Uterus (tissue), 4 donors: ENCODE measurements around the gene DDIT4. TPM values are rescaled to one million over a fixed set of nuclear protein-coding genes. Genes with fewer than 3 reads are reported as not detected.

Experiments used
- DNase-seq, 2 donors: peaks; one replicate each; pipeline ENCODE4 v3.0.0-alpha.2; 2019 to 2020
- H3K27ac ChIP-seq, 2 donors: fragments of 200-600 bp; sonication (generic); 1 replicate in 1 of 2; 2 replicates in 1 of 2; pipeline ENCODE4 v1.5.1; 2016 to 2018
- H3K27me3 ChIP-seq, 2 donors: fragments of 200-600 bp; sonication (generic); one replicate each; pipeline ENCODE4 v1.5.1; 2018 to 2019; ENCODE audit warnings: control low read depth in 1 of 2
- H3K36me3 ChIP-seq, 2 donors: fragments of 200-600 bp; sonication (generic); one replicate each; pipeline ENCODE4 v1.5.1; 2019; ENCODE audit warnings: control low read depth in 1 of 2
- H3K4me1 ChIP-seq, 2 donors: fragments of 200-600 bp; sonication (generic); one replicate each; pipeline ENCODE4 v1.5.1; 2018 to 2019; ENCODE audit warnings: control low read depth in 1 of 2
- H3K4me3 ChIP-seq, 2 donors: fragments of 200-600 bp; sonication (generic); 1 replicate in 1 of 2; 2 replicates in 1 of 2; pipeline ENCODE4 v1.5.1; 2018 to 2019; ENCODE audit warnings: mild to moderate bottlenecking in 1 of 2
- H3K9me3 ChIP-seq, 2 donors: fragments of 200-600 bp; sonication (generic); one replicate each; pipeline ENCODE4 v1.5.1; 2019; ENCODE audit warnings: control low read depth in 1 of 2
- POLR2A ChIP-seq, 2 donors: fragments of 450-650 bp; IDR thresholded peaks; one replicate each; pipeline ENCODE4 v1.6.1; 2016; ENCODE audit warnings: antibody characterized with exemption in 2 of 2, mild to moderate bottlenecking in 1 of 2, moderate library complexity in 1 of 2
- intact Hi-C: fragments of 100-400 bp; cut with DNase I; formaldehyde crosslinking; loops from one replicate; pipeline ENCODE4 v1.15.1; 2023; ENCODE audit warnings: low total_unique reads
- total RNA-seq, 4 donors: library from RNA; depleted of rRNA in 3 of 4; stranded (reverse); fragments of >200 nt in 3 of 4; gene quantifications; one replicate each; pipeline versions ENCODE4 v1.1.0 to v1.2.4, GENCODE V29; 2014 to 2023
- TF ChIP-seq, protein P1 (sequence below), 4 experiments: fragments of 200-600 bp in 2 of 4; fragments of 450-650 bp in 2 of 4; sonication (generic) in 2 of 4; IDR thresholded peaks; one replicate each; pipeline ENCODE4 v1.5.1; 2016 to 2019; ENCODE audit warnings: antibody characterized with exemption in 4 of 4, mild to moderate bottlenecking in 2 of 4, moderate library complexity in 1 of 4
- donor health status: DM: yes; HTN: yes; CAD: no.

The DDIT4 gene
- total RNA-seq, 4 donors from 2014 or later, result 118 to 210 (median 145) TPM

DNA sequence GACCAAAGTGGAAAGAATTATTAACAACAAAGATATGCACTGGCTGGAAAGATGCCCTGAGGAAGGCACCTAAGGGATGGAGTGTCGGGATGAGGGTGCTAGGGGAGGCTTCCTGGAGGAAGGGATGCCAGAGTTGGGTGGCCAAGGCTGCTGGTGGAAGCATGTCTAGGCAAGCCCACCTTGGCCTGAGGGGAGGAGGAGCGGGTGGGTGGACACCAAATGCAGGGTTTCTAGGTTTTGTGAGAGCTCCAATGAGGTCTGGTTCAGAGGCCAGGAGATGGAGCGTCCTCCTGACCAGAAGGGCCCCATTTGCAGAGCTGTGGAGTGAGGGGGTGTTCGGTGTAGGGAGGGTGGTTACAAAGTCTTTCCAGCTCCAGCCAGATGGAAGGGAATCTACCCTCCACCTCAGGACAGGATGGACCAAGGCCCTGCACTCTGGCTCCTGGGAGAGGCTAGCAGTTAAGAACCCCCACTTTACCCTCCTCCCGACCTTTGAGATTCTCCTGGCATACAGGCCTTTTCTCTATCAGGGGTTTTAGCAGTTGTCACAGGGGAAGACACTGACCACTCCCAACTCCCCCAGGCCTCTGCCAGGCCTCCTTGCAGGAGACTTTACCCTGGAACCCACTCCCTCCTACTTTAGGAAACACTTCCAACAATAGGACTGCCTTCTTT lies 3.0 kb upstream of the DDIT4 start:
- H3K4me1 ChIP-seq, result peaks cover 5 to 9% of the 10 kb centered on the region in 2 donors
- TF ChIP-seq, protein P1, sequence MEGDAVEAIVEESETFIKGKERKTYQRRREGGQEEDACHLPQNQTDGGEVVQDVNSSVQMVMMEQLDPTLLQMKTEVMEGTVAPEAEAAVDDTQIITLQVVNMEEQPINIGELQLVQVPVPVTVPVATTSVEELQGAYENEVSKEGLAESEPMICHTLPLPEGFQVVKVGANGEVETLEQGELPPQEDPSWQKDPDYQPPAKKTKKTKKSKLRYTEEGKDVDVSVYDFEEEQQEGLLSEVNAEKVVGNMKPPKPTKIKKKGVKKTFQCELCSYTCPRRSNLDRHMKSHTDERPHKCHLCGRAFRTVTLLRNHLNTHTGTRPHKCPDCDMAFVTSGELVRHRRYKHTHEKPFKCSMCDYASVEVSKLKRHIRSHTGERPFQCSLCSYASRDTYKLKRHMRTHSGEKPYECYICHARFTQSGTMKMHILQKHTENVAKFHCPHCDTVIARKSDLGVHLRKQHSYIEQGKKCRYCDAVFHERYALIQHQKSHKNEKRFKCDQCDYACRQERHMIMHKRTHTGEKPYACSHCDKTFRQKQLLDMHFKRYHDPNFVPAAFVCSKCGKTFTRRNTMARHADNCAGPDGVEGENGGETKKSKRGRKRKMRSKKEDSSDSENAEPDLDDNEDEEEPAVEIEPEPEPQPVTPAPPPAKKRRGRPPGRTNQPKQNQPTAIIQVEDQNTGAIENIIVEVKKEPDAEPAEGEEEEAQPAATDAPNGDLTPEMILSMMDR (IDR thresholded peaks at IDR 0.05), result no peak
- no peak for TF ChIP-seq POLR2A (IDR thresholded peaks at IDR 0.05)
- no peaks in the 10 kb centered on the region for H3K36me3 ChIP-seq
- H3K27ac ChIP-seq, result peak overlapping the region; percentile 97 to 100
- intact Hi-C loops, result loop anchor here (10.0 kb wide), 2 partner anchors 56 to 64 kb away; partner anchors contain the start of genes ANAPC16 and ASCC1
- DNase-seq, result no peak
- no peaks in the 10 kb centered on the region for H3K9me3 ChIP-seq
- no peak overlapping the region for H3K4me3 ChIP-seq
- H3K27me3 ChIP-seq, result no peaks in the 10 kb centered on the region

DNA sequence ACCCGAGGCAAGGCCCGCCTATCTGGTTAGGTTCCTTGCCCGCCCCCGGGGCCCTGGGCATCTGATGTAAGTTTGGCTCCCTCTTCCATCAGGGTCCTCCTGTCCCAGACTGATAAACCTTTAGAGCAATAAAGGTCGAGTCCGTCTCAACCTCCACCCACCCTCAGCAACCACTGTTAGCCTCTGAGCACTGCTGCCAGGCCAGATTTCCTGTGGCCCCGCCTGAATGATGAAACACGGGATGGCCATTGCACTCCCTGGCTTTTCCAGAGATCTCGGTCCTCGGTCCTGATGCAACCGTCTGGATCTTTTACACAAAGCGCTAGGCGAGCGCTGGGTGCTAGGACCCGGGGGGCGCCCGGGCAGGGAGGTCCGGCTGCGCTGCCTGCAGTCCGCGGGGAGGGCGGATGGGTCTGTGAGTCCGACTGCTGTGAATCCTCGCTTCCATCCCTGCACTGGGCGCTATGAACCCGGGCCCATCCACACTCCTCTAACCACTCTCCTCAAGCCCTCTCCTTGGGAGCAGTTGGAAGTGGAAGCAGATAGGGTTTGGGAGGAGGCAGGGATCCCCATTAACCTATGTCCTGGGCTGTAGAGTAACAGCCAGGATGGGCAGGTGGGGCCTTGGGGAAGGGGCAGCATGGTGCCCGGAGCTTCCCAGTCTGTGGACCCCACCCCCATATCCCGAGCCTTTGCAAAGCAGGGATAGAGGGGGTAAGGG lies 875 bp upstream of the DDIT4 start:
- H3K27ac ChIP-seq, result peak overlapping the region; percentile 97 to 100
- TF ChIP-seq POLR2A (IDR thresholded peaks at IDR 0.05), result peak; percentile 41 to 49
- TF ChIP-seq, protein P1 (IDR thresholded peaks at IDR 0.05), result no peak
- no peaks in the 10 kb centered on the region for H3K36me3 ChIP-seq
- intact Hi-C loops, result loop anchor here (10.0 kb wide), 2 partner anchors 58 to 62 kb away; partner anchors contain the start of genes ANAPC16 and ASCC1
- H3K9me3 ChIP-seq, result no peaks in the 10 kb centered on the region
- peak; percentile 92 to 95 for DNase-seq
- no peaks in the 10 kb centered on the region for H3K27me3 ChIP-seq
- H3K4me1 ChIP-seq, result peaks cover 5 to 9% of the 10 kb centered on the region in 2 donors
- H3K4me3 ChIP-seq, result peak overlapping the region; percentile 77 to 97

DNA sequence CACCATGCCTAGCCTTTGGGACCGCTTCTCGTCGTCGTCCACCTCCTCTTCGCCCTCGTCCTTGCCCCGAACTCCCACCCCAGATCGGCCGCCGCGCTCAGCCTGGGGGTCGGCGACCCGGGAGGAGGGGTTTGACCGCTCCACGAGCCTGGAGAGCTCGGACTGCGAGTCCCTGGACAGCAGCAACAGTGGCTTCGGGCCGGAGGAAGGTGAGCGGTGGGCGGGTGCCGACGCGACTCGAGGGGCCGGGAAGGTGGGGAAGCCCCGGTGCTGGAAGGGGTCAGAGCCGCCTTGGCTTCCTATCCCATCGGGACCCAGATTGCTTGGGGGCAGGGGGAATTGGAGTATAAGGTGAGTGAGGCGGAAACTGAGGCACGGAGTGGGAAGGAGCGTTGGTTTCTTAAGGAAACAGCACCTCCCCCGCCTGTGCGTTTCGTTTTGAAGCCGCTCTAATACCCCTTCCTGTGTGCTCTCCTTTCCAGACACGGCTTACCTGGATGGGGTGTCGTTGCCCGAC lies 547 bp downstream of the DDIT4 start:
- no peaks in the 10 kb centered on the region for H3K27me3 ChIP-seq
- peak overlapping the region; percentile 77 to 97 for H3K4me3 ChIP-seq
- H3K36me3 ChIP-seq, result no peaks in the 10 kb centered on the region
- intact Hi-C loops, result loop anchor here (10.0 kb wide), 2 partner anchors 59 to 61 kb away; partner anchors contain the start of genes ANAPC16 and ASCC1
- peak in 1 of 2 donors; percentile 56 for DNase-seq
- peak overlapping the region; percentile 90 to 92 for H3K27ac ChIP-seq
- peaks cover 5 to 9% of the 10 kb centered on the region in 2 donors for H3K4me1 ChIP-seq
- H3K9me3 ChIP-seq, result no peaks in the 10 kb centered on the region
- no peak for TF ChIP-seq POLR2A (IDR thresholded peaks at IDR 0.05)
- TF ChIP-seq, protein P1 (IDR thresholded peaks at IDR 0.05), result no peak

DNA sequence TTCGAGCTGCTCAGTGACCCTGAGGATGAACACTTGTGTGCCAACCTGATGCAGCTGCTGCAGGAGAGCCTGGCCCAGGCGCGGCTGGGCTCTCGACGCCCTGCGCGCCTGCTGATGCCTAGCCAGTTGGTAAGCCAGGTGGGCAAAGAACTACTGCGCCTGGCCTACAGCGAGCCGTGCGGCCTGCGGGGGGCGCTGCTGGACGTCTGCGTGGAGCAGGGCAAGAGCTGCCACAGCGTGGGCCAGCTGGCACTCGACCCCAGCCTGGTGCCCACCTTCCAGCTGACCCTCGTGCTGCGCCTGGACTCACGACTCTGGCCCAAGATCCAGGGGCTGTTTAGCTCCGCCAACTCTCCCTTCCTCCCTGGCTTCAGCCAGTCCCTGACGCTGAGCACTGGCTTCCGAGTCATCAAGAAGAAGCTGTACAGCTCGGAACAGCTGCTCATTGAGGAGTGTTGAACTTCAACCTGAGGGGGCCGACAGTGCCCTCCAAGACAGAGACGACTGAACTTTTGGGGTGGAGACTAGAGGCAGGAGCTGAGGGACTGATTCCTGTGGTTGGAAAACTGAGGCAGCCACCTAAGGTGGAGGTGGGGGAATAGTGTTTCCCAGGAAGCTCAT lies 1.1 kb downstream of the DDIT4 start:
- Histone ChIP-seq H3K9me3 (no peaks in the 10 kb centered on the region), H3K4me1 (peaks cover 5 to 9% of the 10 kb centered on the region in 2 donors), H3K27ac (peak overlapping the region; percentile 90 to 92), H3K36me3 (no peaks in the 10 kb centered on the region), H3K27me3 (no peaks in the 10 kb centered on the region), H3K4me3 (peak overlapping the region; percentile 77 to 97)
- intact Hi-C loops, result loop anchor here (10.0 kb wide), 2 partner anchors 60 kb away; partner anchors contain the start of genes ANAPC16 and ASCC1
- DNase-seq, result peak; percentile 68 to 70
- TF ChIP-seq, protein P1 (IDR thresholded peaks at IDR 0.05), result peak; percentile 41 to 74 (median 66)
- TF ChIP-seq POLR2A (IDR thresholded peaks at IDR 0.05), result peak in 1 of 2 donors; percentile 23
